NCI-H187 treated with DMSO at 0.1 percent for 48 hours (cell line): Measurements from ENCODE around the gene TRAF5.

Experiments used
- DNase-seq: peaks from one replicate; lab custom pipeline; 2025; lab: John Stamatoyannopoulos, UW

TRAF5 gene

DNA sequence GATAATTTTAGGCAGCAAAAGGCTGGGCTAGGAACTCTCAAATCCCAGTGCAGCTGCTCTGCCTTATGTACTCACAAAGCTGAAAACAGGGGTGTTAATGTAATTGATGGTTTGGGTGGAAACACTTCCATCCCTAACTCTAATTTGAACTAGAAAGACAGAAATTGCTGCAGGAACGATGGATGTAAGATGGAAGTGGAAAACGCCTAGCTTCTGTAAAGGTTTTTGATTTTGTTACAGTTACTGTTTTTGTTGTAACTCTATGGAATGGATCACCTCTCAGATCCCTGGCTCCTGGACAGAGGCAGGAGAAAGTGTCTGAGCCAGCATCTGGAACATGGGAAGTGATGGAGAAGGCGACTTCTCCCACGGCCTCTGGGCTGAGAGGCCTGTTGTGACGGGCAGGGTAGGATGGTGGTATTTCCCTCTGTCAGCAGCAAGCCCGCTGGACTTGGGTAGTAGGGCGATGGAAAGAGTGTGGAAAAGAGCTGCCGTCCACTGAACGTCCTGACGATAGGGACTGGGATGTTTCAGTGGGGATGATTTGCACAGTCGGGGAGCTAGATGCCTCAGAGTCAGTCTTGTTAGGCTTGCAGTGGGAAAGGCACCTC, 1.6 kb downstream of the TRAF5 start:
- DNase-seq: no peak

- no peak for DNase-seq
Measured at GRCh38 chr1:211328866-211329475, 2.3 kb downstream of the TRAF5 start.

- DNase-seq: no peak
Measured at GRCh38 chr1:211329764-211330201, 3.1 kb downstream of the TRAF5 start.

- DNase-seq: no peak
Measured at GRCh38 chr1:211330282-211330936, 3.8 kb downstream of the TRAF5 start.

- no peak for DNase-seq
Measured at GRCh38 chr1:211331011-211331709, 4.5 kb downstream of the TRAF5 start.

- no peak for DNase-seq
Measured at GRCh38 chr1:211332036-211332616, 5.5 kb downstream of the TRAF5 start.

DNA sequence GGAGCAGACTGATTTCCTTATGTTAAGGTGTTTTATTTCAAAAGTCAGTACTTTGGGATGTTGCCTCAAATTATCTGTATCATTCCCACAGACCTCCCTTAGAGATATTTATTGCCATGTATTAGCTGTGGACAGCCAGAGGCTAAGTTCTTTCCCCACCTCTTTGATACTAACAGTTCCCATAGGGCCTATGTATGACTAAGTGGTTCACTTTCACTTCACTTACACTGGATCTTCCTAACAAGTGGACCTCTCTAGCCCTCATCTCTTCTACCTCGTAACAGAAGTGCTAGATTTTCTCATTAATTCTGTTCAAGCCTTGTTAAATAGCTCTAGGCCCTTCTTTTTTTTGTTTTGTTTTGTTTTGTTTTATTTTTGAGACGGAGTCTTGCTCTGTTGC, 6.2 kb downstream of the TRAF5 start:
- DNase-seq: no peak

GRCh38 chr1:211333906-211334305, 7.3 kb downstream of the TRAF5 start:
- no peak for DNase-seq

GRCh38 chr1:211334986-211335385, 8.4 kb downstream of the TRAF5 start:
- DNase-seq: no peak

GRCh38 chr1:211335522-211336157, 9.0 kb downstream of the TRAF5 start:
- DNase-seq: no peak

GRCh38 chr1:211336161-211336560, 9.5 kb downstream of the TRAF5 start:
- DNase-seq: no peak

DNA sequence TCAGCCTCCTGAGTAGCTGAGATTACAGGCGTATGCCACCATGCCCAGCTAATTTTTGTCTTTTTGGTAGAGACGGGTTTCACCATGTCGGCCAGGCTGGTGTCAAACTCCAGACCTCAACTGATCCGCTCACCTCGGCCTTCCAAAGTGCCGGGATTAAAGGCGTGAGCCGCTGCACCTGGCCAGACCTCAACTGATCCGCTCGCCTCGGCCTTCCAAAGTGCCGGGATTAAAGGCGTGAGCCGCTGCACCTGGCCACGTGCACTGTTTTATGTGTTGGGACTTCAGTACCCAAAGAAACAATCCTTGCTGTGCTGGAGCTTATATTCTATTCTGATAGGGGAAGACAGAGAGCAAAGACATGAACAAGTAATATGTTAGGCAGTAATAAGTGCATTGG, 10.1 kb downstream of the TRAF5 start:
- no peak for DNase-seq

DNA sequence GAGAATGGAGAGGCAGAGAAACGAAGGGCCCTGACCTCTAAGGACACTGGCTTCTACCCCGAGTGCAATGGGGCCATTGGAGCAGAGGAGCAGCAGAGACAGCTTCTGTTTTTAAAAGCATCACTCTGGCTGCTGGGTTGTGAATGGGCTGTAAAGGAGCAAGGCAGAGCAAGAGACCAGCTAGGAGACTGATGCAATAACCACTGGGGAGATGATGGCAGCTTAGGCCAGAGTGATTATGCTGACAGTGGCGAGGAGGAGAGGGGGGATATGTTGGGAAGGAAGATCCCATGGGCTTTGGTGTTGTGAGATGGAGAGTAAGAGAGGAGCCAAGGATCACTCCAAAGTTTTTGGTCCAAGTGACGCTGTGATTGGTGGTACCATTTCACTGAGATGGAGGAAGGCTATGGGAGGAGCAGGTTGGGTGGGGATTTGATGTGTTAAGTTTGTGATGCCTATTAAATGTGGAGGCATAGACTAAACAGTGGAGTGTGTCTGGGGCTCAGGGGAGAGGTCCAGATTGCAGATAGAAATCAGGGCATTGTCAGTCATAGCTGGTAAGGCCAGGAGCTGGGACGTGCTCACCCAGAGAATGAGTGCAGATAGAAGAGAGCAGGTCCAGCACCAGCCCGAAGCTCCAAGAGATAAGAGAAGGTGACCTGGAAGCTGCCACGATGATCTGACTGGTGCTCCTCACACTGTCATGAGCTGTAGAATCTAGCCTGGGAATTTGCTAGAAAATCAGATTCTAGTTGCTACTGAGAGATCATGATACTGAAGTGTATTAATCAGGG, 11.0 kb downstream of the TRAF5 start:
- no peak for DNase-seq

- DNase-seq: no peak
Measured at GRCh38 chr1:211338224-211338620, 11.6 kb downstream of the TRAF5 start.

DNA sequence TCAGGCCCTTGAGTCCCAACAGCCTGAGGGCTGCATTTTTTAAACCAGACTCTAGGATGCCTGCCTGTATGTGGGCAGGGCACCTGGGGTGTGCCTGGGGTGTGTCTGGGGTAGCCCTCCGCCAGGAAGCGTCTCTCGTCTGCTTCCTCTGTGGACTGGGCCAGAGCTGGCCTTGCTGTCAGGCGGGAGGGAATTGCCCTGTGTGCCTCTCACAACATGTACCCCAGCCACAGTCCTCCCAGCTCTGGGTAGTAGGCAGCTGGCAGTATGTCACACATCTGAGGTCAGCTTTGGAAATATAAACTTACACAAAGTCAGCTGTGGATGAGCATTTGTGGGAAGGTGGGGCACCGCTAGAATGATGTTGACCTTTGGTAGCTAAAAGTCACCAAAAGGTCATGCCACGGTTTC, 13.0 kb downstream of the TRAF5 start:
- DNase-seq: no peak

DNA sequence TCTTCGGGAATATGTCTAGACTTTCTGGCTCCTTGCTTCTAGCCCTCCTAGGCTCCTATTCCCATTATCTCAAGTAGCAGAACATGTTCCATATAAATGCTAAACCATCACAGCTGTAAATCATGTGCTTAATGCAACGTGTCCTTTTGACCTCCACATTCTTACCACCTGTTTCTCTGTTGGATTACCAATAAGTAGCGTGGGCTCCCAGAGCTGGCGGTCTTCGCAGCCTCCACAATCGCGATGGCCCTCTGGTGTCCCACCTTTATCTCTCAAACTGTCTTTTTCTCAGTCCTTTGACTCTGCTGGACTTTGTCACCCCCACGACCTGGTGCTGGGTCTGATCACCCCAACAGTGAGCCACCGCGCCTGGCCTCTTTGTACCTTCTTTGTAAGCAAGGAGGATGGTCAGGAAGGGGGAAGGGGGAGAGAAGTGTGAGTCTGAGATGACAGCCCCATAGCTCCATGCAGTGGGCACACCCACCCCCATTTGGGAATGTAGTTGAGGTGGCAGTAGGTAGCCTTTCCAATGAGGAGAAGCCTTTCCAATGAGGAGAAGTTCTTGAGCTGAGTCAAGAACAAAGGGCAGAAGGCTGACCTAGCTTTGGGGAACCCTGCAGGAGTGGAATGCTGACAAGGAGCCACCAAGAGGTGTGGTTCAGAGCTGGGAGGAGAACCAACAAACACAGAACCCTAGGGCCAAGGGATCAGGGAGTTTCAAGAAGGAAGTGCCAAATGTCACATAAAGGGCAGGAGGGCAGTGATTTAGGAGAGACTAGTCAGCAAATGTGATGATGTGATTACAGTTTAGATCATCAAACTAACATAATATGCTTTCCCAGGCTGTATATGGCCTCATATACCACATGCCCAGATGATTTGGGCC, 14.2 kb downstream of the TRAF5 start:
- DNase-seq: no peak

DNA sequence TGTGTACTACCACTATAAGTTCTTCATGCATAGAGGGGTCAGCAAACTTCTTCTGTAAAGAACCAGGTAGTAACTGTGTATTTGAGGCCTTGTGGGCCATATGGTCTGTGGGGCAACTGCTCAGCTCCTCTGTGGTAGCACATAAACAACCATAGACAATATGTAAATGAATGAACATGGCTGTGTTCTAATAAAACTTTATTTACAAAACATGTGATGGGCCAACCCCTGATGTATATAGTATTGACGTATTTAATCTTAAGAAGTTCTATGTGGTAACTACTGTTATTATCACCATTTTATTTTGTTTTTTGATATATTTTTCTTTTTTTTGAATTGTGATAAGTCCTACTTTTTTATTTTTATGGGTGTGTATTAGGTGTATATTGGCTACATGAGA, 15.4 kb downstream of the TRAF5 start:
- no peak for DNase-seq

- DNase-seq: no peak
Measured at GRCh38 chr1:211343607-211344006, 17.0 kb downstream of the TRAF5 start.

DNA sequence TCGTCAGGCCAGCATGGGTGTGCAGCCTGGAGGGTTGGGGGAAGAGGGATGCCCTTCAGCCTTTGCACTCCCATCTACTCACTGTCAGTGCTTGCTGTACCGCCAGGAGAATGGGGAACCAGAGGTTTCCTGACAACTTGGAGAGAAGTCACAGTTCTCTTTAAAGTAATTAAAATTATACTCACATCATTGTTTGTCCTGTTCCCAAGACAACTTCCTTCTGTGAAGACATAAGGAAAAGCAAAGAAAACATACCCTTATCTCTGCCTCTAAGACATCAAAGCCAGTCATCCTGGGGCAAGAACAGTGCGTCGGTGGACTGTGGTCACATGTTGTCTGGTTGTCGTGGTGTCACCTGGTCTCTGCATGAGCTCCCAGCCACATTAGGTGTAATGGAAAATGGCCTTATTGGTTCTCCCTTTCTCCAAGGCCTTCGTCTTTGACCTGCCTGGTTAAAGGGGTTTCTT, 17.6 kb downstream of the TRAF5 start:
- DNase-seq: no peak

- no peak for DNase-seq
Measured at GRCh38 chr1:211345719-211346118, 19.1 kb downstream of the TRAF5 start.
